ENCODE data around the gene COQ7.

The COQ7 gene

DNA sequence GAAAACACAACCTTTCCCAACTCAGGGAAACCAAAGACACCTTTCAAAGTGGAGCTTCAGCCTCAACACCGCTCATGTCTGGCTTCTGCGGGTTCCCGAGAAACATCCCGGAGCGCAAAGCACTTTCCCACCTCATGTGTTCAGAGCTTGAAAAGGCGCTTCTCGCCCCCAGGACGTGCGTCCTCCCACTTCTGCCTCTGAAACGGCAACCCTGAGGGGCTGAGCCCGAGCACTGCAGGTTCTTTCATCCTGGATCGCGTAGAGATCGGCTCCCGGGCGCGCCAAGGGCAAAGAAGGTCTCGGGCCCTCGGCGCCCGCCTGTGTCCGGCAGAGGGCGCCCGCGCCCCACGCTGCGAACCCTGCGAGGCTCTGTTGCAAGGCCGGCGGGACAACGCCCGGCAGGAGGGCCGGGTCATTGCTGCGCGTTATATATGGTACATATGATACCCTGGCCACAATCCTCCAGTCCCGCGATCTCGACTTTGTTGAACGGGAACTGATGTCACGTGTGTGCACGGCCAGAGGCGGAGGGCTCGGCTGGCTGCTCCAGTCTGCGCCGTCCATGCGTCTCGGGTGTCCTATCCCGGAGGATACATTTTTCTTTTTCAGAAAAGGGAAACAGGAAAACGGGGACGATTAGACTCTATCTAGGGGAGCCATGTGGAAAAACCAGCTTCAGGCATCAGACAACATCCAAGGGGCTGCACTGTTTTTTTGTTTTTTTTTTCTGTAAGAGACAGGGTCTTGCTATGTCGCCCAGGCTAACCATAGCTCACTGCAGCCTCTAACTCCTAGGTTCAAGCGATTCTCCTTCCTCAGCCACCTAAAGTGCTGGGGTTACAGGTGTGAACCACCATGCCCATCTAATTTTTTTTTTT lies 19.1 kb downstream of the COQ7 start:
- peak; percentile 65 for DNase-seq

DNA sequence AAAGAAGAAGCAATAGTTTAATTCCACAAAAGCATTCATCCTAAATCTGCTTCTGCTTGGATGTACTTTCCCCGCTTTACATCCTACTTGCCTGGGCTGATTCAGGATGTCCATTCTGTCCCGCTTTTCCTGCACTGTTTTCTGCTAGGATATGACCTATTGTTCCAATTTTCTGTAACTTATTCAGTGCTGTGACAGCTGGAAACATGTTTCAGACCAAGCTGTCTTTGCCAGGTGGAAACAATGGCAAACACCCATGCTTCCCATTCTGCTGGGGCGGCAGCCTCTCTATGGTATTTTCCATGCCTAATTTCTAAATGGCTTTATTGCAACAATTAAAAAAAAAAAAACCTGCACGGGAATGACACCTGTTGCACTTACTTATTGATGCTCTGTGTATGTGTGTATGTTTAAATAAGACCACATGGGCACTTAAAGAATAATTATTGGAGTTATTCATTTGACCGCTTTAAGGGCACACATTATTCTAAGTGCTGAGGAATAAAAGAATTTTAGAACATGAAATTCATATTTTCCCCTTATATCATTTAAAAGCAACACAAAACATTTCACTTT lies 21.0 kb downstream of the COQ7 start:
- DNase-seq: no peak

DNA sequence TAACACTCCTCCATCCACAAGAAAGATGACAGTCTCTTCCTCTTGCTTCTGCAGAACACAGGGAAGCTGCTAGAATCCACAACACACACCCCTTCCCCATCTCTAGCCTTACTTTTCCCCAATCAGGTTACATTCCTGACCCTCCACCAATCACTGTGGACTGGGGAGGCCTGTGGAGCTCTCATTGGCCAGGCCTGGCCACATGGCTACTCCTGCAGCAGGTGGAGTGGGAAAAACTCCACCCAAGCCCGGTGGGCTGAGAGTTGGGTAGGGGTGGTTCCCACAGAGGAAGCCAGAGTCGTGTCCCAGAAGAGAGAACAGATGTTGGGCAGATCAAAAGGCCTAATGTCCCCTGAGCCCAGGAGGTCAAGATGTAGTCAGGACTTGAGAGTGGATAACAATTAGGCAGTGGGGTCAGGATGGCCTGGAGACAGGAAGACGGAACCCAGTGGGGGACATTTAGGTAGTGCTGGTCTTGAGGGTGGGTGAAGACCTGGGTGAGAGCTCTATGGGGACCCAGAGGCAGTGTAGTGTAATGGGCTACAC lies 22.1 kb downstream of the COQ7 start:
- no peak for DNase-seq

DNA sequence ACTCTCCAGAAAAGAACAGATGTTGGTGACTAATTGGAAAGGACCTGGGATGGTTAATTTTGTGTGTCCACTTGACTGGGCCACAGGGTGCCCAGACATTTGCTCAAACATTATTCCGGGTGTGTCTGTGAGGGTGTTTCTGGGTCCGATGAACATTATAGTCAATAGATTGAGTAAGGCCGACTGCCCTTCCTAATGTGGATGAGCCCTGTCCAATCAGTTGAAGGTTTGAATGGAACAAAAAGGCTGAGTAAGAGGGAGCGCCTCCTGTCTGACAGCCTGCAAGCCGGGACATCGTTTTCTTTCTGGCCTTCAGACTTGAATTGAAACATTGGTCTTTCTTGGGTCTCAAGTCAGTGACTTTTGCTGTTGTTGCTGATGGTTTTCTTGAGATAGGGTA lies 23.5 kb downstream of the COQ7 start:
- DNase-seq: no peak

DNA sequence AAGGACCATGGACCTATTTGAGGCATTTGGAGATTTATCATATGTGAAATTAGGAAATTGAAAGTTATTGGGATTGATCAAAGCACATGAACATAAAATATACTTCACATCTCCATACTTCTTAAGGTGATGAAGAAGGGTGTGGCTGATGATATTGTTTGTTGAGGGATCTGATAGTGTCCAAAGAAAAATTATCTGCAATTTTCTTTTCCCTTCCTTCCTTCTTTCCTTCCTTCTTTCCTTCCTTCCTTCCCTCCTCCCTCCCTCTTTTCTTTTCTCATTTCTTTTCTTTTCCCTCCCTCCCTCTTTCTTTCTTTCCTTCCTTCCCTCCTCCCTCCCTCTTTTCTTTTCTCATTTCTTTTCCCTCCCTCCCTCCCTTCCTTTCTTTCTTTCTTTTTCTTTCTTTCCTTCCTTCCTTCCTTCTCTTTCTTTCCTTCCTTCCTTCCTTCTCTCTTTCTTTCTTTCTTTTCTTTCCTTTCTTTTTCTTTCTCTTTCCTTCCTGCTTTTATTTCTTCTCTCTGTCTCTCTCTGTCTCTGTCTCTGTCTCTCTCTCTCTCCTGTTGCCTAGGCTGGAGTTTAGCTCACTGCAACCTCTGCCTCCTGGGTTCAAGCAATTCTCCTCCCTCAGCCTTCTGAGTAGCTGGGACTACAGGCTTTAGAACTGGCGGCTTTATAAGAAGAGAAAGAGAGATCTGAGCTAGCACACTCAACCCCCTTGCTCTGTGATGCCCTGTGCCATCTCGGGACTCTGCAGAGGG lies 25.4 kb downstream of the COQ7 start:
- DNase-seq: no peak

DNA sequence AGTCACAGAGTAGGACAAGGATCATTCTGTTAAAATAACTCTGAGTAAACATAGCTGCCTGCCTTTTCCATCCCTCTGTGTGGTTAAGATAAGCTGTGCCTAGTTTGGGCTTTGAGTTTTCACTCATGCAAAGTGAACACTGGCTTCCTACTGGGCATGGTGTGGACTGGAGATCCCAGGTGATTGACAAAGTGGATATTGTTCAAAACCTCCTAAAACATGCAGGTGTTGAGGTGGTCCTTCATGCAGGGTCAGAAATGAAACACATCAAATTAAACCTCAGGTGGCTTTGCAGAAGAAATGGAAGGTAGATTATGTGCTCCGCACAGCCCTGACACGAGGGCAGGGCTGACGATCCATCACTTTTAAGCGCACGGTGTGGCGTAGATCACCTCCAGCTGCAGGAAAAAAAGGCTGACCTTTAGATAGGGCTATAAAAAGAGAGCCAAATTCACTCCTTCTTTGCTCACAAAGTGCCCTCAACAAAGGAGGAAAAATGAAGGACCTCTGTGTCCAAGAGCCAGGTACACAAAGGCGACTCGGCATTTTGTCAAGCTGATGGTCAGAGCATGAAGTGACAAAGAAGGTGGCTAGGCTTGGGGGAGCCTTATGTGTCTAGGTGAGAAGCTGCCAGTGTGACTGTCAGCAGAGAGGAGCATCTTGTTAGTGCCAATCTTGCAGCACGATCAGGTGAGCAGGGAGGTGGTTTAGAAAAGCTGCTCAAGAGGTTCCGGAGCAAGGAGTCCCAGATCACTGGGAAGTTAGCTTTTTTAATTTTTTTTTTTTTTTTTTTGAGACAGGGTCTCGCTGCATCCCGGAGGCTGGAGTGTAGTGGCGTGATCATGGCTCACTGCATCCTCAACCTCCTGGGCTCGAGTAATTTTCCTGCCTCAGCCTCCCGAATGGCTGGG lies 26.5 kb downstream of the COQ7 start:
- no peak for DNase-seq

DNA sequence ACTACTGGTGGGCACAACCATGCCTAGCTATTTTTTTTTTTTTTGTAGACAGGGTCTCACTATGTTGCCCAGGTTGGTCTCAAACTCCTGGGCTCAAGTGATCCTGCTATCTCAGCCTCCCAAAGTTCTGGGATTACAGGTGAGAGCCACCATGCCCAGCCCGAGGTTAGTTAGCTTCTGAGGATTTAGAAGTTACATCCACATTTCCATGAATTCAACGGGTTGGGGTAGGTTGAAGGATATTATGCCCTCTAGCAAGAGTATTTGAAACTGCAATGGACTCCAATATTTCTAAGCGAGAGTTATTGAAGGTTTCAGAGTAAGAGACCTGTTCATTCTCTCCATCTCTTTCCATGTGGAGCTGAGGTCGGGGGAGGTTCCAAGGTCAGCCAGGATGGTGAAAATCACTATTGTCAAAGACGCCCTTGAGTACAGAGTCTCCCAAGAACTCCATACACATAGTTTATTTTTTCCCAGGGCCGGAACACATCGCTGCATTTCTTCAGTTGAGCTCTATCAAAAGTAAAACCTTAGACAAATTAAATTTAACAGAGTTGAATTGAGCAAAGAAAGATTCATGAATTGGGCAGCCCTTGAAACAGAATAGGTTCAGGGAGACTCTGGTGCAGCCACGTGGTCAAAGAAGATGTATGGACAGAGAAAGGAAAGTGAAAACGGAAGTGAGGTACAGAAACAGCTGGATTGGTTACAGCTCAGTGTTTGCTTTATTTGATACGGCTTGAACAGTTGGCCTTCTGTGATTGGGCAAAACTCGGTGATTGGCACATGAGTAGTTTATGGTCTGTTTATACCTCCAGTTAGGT lies 27.3 kb downstream of the COQ7 start:
- DNase-seq: no peak

DNA sequence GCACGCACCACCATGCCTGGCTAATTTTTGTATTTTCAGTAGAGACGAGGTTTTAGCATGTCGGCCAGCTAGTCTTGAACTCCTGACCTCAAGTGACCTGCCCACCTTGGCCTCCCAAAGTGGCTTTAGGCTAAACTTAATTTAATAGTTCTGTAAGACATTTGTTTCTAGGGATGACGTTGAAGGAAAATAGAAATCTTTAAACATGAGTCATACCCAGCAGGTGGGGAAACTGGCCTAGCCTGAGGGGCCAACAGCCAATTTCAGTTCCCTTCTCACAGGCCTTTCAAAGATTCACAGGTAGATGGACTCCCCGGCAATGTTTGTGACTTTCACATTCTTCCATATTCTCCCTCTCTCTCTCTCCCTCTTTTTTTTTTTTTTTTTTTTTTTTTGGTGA lies 28.2 kb downstream of the COQ7 start:
- no peak for DNase-seq

DNA sequence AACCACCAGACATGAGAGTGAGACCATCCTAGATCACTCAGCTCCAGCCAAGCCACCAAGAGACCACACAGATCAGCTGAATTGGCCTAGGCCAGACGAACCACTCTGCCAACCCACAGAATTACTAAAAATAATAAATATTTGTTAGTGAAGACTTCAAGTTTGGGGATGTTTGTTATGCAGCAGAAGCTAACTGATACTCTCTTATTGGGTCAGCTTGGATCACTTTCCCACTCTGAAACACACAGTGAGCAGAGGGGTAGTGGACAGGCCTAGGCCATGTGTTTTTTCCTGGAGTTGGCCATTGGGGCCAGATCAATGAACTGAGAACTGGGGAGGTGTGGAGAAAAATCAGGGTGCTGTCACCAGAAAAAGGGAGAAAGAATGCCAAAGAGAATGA lies 30.8 kb downstream of the COQ7 start:
- no peak for DNase-seq

DNA sequence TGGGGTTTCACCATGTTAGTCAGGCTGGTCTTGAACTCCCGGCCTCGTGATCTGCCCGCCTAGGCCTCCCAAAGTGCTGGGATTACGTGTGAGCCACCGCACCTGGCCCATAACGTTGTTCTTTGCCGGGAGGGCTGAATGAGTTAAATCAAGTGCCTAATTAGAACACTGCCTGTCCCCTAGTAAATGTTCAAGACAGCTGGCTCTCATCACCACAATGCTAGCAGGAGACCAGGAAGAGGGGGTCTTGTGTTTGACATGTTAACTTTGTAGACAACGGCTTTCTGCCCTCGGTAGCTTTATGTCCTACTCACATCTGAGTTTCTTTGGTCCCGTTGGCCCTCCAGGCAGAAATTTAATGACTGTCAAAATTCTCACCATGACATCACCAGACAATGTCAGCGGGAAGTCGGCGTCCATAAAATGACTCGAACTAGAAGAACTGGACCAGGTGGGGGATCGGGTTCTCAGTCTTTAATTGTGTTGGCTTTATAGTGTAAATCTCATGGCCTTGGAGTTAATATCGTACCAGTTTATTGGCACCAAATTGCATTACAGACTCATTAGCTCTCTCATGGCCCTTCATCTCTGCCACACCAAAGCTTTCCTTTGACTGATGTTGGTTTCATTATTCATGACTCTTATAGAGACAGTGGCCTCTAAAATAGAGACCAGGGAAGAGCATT lies 34.9 kb downstream of the COQ7 start:
- no peak for DNase-seq

DNA sequence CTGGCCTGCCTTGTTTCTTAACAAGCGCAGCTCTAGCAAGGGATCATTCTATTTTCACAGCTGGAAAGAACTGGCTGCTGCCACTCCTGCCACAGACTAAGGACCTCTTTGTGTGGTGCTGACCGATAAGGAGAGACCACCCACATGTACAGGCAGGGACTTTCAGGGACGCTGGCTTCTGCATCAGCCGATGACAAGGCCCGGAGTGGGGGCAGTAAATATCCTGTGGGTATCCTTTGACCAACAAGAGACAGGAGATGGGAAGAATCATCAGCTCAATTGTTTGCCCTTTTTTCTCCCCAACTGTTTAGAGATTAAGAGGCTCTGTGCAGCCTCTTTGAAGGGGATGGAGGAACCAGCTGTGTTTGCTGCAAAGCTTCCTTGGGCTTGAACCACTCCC lies 37.2 kb downstream of the COQ7 start:
- DNase-seq: no peak

DNA sequence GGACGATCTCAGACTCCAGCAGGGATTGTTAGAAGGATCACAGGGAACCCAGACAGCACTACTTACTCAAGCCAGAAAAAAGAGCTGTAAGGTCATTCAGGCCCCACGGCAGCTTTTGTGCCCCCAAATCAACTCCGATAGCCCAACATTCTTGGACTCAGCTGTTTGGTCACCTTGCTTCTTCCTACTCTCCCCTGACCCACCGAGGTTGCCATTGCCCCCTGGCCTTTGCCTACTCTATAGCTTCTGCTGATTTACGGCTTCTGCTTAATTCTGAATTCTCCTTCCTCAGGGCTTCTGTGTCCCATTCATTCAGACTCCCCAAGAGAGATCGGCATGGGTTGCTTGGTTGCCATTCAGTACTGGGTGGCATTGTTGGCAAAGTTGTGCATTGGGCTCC lies 37.7 kb downstream of the COQ7 start:
- no peak for DNase-seq

DNA sequence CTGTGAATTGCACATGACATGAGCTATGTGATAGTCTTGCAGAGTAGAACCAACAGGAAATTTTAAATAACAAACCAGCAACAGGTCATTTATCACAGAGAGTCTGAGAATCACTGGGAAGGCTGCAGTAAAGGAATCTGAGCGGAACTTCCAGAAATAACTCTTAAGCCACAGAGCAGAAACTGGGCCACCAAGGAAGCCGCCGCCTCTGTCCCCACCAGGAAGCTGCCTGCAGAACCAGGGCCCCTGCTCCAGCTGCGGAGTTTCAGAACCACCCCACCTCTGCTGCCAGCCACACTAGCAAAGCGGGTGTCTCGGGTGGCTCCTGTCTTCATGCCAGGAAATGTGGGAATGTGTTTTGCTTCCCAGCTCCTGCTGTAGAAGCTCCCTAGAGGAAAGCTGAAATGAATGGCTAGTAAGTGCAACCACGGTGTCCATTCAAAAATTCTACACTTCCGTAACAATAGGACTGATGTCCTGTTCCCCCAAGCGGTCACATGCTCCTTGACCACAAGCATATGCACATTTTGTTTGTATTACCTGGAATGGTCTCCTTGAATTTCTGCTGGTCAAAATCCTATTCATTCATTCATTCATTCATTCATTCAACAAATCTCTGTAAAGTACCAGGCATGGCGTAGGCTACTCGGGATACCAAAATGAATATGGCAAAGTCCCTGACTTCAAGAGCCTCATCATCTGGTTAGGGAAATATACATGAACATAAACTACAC lies 38.6 kb downstream of the COQ7 start:
- DNase-seq: no peak

DNA sequence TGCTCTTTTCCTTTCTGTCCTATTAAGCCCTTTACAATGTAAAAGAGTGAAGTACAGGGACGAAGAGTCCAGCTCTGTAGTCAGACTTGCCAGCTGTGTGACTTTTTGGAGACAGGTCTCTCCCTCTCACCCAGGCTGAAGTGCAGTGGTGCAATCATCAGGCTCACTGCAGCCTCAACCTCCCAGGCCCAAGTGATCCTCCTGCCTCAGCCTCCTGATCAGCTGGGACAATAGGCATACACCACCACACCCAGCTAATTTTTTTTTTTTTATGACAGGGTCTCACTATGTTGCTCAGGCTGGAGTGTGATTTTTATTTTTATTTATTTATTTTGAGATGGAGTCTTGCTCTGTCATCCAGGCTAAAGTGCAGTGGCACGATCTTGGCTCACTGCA lies 39.2 kb downstream of the COQ7 start:
- no peak for DNase-seq

DNA sequence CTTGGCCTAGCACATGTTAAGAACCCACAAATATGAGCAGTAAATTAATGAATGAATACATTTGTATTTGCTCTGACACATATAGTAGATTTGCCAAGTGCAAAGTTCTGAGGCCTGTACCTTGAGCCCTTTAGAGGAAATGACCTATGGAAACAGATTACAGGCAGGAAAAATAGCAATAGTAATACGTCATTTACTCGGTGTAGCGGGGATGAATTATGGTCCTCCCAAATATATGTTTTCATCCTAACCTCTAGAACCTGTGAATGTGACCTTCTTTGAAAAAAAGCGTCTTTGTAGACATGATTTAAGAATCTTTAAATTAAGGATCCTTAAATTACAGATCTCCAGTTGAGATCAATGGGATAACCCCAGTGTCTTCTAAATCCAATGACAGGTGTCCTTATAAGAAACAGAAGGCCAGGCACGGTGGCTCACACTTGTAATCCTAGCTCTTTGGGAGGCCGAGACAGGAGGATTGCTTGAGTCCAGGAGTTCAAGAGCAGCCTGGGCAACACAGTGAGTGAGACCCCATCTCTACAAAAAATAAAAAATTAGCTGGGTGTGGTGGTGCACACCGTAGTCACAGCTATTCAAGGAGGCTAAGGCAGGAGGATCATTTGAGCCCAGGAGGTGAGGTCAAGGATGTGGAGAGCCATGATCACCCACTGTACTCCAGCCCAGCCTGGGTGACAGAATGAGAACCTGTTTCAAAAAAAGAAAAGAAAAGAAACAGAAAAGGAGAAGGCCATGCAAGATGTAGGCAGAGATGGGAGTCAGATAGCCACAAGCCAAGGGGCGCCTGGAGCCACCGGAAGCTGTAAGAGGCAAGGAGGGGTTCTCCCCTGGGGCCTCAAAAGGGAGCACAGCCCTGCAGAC lies 41.2 kb downstream of the COQ7 start:
- DNase-seq: no peak

DNA sequence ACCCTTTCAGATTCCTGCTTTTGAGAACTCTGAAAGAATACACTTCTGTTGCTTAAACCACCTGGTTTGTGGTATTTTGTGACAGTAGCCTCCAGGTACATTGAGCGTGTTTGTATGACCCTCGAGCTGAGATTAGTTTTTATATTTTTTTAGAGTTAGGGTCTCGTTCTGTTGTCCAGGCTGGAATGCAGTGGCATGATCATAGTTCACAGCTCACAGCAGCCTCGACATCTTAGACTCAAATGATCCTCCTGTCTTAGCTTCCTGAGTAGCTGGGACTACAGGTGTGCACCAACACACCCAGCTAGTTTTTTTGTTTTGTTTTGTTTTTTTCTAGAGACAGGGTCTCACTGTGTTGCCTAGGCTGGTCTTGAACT lies 41.9 kb downstream of the COQ7 start:
- DNase-seq: no peak

DNA sequence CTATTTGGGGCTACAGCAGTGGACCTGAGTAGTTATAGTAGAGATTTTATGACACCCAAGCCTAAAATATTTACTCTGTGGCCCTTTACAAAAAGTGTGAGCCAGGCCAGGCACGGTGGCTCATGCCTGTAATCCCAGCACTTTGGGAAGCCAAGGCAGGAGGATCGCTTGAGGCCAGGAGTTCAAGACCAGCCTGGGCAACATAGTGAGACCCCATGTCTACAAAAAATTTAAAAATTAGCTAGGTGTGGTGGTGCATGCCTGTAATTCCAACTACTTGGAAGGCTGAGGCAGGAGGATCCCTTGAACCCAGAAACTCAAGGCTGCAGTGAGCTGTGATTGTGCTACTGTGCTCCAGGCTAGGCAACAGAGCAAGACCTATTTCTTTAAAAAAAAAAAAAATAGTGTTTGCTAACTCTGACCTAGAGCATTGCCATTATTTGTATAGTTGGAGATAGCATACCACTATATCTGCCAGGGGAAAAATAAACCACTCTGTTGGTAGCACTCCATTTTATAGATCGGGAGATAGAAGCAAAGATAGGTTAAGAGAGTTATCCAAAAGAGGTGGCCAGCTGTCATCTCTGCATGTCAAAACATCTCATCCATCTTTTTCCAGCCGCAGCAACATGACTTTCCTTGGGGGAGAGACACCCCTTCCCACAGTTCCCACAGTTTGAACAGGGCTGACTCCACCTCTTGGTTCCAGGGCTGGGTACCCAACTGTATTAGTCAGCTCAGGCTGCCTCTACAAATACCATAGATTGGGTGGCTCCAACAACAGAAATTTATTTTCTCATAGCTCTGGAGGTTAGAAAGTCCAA lies 43.3 kb downstream of the COQ7 start:
- DNase-seq: no peak

DNA sequence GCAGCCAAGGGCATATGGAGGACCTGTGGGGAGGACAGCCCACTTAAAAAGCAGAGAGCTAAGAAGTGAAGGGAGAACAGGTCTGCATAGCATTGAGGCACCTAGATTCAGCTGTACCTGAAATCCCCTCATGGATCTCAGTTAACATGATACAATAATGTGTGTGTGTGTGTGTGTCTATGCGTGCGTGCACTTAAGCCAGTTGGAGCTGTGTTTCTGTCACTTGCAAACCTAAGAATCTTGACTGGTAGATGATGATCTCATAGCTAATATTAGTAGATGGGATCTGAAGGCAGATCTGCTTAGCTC lies 44.6 kb downstream of the COQ7 start:
- no peak for DNase-seq

All from activated effector memory CD4-positive, alpha-beta T cell treated with Interleukin-2 at 50 U/mL for 16 hours (primary cell).